Activated CD4-positive, alpha-beta T cell treated with anti-CD3 and anti-CD28 coated beads for 24 hours (primary cell): ENCODE measurements around the gene ABR.

Experiments
- DNase-seq, 2 donors: peaks; one replicate each; pipeline ENCODE4 v3.0.0-alpha.2; 2020; ENCODE audit warnings: low read depth in 2 of 2

The ABR gene

GRCh38 chr17:1030684-1031532 lies 148.9 kb downstream of the ABR start:
- no peak for DNase-seq

DNA sequence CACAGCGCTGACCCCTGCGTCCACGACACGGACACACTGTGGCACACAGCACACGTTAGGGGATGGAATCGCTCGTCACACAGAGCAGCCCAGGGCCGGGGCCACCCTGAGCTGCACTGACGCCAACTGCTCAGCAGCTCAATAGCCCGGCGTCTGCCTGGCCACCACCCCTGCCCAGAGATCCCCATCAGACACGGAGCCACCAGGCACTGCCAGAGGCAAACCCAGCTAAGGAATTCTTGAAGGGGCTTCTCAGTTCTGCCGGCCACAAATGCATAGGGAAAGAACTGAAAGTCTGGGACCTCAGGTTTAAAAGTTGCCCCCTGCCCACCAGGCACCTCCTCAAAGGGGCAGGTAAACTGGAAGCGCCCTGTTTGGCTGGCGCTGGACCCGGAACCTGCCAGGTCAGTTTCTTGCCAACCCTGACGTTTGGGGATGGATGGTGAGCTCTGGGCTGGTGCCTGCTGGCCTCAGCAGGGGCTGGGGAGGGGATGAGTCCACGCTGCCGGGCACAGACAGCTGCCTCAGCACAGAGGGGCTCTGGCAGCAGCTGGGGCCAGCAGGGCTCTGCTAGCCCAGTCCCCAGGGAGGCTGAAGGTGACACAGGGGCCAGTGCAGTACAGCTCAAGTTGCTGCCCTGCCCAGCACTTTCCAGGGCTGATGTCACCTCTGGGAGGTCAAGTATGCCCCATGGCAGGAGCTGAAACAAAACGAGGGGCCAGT lies 149.7 kb downstream of the ABR start:
- DNase-seq: no peak

DNA sequence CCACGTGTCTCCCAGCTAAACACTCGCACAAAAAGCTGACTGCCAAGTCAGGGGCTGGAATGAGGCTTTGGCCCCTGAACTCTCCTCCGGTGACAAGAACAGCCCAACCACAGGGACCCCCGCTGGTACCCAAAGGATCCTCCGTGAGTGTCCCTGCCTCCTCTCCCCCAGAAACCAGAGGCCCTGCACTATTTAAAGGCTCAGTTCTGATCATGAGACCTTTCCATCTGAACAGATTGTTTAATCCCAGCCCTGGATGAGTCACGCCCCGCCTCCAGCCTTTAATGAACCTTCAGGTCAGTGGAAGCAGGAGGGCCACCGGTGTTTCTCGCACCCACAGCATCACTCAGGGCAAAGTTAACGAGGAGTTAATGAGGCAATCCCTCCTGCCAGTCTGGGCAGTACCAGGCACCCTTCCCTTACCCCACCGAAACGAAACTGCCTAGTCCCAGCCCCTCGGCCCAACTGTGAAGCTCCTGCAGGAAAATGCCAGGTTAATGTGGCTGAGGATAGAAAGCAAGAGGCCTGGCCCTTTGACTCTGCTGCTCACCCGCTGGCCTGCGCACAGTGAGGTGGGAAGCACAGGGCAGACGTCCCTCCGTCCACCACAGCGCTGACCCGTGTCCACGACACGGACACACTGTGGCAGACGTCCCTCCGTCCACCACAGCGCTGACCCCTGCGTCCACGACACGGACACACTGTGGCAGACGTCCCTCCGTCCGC lies 150.4 kb downstream of the ABR start:
- DNase-seq: no peak

DNA sequence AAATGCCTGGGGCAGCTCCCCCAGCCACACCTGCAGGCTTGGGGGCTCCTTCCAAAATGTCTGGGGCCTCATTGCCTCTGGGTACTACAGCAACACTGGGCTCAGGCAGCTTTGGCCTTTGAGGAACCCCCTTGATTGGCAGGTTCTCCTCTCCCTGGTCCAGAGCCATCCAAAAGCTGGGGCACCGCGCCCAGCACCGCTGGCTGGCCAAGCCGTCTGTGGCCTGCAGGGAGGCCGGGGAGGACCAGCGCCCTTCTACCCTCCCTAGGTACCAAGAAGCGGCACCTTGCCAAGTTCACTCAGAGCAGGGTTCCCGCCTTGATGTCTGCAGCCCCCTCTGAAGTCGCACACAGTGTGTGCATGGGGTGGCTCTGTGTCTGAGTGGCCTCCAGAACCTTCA lies 152.7 kb downstream of the ABR start:
- DNase-seq: no peak

DNA sequence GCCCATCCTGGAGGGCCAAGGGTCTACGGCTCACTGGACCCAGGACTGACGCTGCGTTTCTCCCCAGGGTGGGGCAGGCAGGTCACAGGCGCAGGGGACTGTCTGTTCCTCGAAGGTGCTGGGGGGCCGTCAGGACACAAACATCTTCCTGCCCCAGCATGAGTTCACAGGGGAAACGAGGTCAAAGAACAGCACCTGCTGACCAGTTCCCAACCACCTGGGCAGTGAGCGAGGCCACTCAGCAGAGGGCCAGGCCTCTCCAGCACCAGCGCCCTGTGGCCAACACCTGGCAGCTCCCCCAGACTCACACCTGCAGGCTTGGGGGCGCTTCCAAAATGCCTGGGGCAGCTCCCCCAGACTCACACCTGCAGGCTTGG lies 153.2 kb downstream of the ABR start:
- no peak for DNase-seq

DNA sequence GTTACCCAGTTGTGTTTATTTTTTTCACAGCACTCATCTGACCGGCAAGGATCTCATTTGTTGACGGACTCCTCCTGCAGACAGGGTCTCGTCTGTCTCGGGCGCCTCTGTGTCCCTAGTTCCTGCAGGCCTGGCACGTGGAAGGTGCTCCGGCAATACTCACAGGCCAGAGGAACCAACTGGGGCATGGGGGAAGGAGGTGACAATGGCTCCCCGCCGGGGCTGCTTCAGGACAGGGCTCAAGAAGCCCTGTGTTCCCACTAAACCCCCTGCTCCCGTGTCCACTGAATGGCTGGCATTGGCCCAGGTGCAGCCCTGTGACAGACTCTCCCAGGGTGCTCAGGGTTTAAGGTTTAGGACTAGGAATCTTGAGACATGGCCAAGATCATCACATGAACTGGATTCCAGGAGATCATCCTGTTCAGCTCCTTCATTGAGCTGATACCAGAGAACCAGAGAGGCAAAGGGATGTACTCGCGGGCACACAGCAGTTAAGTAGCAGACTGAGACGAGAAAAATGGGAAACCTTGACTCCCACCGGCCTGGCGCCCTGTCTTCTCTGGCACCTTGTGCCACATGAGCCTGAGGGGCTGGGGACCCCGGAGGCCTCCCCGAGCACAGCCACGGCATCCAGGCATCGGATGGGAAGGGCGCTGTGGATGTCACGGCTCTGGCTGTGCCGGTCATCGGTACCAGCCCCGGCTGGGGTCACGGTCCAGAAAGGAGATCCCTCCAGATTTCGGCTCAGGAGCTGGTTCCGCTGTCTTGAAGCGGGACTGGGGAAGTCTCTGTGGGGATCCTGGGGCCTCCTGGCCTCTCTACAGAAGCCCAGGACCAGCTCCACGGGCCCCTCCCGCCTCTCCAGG lies 153.8 kb downstream of the ABR start:
- no peak for DNase-seq

DNA sequence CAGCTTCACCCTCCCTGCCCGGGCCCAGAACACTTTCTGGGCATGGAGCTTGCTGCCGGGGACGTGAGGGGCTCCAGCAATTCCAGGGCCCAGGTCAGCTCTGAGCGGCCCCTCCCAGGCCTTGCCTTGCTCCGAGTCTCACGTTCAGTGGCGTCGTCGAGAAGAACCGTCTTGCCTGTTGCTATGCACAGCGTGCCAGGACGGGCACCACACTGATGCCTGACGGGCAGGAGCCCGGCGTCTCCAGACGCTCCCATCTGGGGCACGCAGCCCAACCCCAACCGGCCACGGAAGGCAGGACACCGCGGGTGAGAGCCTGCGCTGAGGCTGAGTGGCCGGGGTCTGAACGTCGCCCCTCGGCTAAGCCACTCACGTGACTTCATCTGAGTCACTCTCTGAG lies 155.7 kb downstream of the ABR start:
- no peak for DNase-seq

DNA sequence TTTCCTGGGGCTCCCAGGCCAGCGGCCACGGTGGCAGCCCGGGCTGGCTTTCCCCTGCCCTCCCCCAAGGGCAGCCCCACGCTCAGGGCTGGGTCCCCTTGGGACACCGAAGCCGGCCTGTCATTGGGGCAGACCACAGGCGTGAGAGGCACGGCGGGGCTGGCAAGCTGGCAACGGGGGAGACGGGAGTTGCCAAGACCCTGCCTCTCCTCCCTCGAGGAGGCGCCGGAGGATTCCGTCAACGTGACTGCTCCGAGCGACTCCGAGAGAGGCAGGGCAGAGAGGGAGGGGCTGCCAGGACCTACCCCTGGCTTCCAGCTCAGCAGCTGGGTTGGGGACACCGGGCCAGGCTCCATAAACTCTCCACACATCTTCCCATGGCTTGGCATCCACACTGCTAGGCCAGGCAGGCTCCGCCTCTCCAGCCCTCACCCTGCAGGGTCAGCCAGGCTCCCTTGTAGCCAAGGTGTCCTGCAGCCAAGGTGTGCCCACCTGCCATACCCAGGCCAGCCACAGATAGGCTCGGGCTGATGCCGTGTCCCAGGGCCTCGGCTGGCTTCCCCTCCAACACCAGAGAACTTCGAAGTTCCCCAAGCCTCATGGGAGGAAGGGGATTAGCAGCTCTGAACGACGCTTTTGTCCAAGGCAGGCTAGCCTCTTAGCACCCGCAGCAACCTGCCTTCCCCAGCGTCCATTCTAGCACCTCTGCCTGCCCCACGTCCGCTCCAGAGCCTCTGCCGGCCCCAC lies 157.3 kb downstream of the ABR start:
- DNase-seq: no peak

DNA sequence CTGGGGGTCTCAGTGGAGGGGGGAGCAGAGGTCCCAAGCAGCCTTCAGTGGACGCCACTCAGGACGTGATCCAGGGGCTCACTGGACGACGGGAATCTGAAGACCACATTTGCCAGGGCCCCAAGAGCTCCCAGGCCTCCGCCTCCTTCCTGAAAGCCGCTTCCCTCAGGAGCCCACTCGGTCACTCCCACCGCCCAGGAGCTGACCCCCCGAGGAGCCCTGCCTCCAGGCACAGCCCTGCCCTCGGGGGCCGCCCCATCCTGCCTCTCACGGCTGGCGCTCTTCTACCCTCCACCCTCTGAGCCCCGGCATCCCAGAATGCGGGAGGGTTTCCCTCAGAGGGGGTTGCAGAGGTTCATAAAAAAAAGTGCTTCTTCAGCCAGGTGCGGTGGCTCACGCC lies 158.6 kb downstream of the ABR start:
- DNase-seq: no peak

GRCh38 chr17:1019451-1019850 lies 160.3 kb downstream of the ABR start:
- no peak for DNase-seq

DNA sequence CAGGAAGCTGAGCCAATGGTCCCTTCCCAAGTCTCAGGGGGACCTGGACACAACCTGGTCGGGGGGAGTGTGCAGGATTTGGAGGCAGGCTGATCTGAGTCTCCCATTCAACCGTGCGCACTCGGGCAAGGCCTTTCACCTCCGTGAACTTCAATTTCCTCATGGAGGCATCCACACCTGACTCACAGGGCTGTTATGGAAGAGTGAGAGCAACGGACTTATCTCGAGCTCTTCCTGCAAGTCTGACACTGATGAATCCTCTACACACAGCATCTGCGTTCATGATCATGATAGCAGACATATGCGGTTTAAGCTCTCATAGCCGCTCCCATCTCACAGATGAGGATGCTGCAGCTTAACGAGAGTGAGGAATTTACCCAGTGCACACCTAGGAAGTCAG lies 161.2 kb downstream of the ABR start:
- DNase-seq: no peak

- no peak for DNase-seq
Measured at GRCh38 chr17:1013729-1014090, 166.1 kb downstream of the ABR start.

GRCh38 chr17:1012823-1013728 lies 166.7 kb downstream of the ABR start:
- no peak for DNase-seq

DNA sequence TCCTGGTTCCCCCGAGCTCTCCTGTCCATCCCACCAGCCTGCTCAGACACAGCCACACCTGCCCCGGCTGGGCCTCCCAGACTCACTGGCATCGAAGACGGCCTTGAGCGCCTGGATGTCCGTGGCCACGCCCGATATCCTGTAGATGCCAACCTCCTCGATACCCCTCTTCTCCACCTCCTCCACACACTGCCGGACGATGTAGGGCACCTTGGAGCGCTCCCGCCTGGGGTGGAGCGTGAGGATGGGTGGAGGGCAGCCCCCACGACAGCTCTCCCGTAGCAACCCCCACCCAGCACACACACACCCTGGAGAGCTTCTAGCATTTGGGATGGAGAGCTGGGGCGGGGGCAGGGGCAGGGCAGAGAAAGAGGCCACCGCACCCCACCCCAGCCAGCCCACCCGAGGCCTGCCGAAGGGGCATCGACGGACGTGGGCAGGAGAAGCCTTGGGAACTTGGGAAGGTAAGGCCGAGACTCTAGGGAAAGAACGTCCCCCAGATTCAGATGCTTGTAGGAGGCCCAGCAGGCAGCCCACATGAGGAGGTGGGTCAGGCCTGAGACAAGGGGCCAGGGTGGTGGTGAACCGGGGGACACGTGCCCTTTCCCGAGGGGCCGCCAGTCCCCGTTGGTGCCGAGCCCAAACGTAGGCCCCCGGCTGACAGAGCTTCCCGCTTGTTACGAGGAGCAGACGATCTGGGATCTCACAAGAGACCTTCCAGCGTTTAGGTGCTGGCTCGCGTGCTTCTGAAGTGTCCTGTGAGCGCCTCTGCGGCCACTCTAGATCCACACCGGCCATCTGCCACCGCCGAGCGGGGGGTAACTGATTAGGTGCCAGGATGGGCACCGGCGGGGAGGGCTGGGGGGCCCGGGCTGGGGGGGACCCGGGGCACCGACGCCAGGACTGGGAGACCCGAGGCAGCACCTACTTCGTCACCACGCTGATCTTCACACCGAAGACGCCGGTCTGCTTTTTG lies 167.7 kb downstream of the ABR start:
- no peak for DNase-seq

- no peak for DNase-seq
Measured at GRCh38 chr17:1011138-1011537, 168.6 kb downstream of the ABR start.

GRCh38 chr17:1010586-1010985 lies 169.2 kb downstream of the ABR start:
- no peak for DNase-seq

- no peak for DNase-seq
Measured at GRCh38 chr17:1010086-1010450, 169.7 kb downstream of the ABR start.

DNA sequence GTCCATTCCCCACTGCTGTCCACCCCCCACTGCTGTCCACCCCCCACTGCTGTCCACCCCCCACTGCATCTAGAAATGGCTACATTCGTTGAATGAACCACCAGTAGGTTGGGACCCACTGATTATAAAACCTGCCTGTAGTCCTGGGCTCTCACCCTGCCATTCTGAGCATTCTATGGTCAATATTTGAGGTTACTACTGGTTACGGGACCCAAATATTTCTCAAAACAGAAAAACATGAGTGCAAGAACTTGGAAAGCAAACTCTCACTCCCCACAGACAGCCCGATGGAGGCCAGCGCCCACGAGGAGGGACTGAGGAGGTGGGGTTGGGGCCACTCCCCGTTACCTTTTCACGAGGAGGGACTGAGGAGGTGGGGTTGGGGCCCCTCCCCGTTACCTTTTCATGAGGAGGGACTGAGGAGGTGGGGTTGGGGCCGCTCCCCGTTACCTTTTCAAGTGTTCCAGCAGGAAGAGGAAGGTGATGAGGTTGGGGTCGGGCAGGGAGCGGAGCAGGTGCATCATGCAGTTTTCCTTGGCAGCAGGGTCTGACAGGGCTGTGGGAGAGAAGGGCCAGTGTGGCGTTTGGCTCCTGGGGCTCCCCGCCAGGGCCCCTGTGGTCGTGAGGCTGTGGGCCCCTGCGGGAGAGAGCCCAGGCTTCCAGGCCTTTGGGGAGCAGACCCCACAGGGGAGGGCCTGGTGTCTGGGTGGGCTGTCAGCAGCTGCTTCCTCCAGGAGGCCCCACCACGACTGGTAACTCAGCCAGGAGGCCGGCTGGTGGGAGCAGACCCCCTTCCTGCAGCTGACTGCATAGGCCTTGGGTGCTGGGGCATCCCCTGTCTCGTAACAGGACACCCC lies 170.3 kb downstream of the ABR start:
- no peak for DNase-seq
